ENCODE data around the gene RNF144A. TPM values are rescaled to one million over a fixed set of nuclear protein-coding genes. Genes with fewer than 3 reads are reported as not detected.
"Not testable (repeated sequence)": the region's sequence is repeated elsewhere in the genome, so short reads cannot be mapped to it uniquely, and the experiment has no call there.

Gene RNF144A
- total RNA-seq, 1 experiment from 2014 or later = 10.6 TPM

- no peak overlapping the region for H2AFZ ChIP-seq (ENCODE audit: low read length)
- H3K27me3 Mint-ChIP-seq (ENCODE audit: low read depth) = no peaks in the 10 kb centered on the region
Measured at GRCh38 chr2:6934758-6935651, 17.8 kb downstream of the RNF144A start.

GRCh38 chr2:6935652-6936020 lies 18.4 kb downstream of the RNF144A start:
- H2BK15ac ChIP-seq (ENCODE audit: low read depth, low read length); H4K8ac ChIP-seq (replicated peaks; ENCODE audit: insufficient read length, low read depth, low read length); H2BK120ac ChIP-seq (ENCODE audit: low read depth, low read length, poor library complexity, severe bottlenecking); H3T11ph ChIP-seq (ENCODE audit: low read length); H2BK20ac ChIP-seq (ENCODE audit: low read depth, low read length, poor library complexity, severe bottlenecking); H4K5ac ChIP-seq (ENCODE audit: insufficient read length, low read depth, low read length); H3K14ac ChIP-seq (ENCODE audit: insufficient read depth, low read length); H3K27me3 ChIP-seq (ENCODE audit: insufficient read depth, low read length); H3K56ac ChIP-seq (ENCODE audit: insufficient read length, low read depth, low read length); H3K36me3 Mint-ChIP-seq (ENCODE audit: insufficient read depth in 1 of 3, low read depth in 3 of 3); H3K4me1 ChIP-seq (ENCODE audit: insufficient read depth, low read length); H3K27ac Mint-ChIP-seq; H2AK5ac ChIP-seq (ENCODE audit: insufficient read length, low read length); H3K9ac ChIP-seq (ENCODE audit: extremely low read depth, insufficient read length, low read length); H3K9me3 Mint-ChIP-seq; H3K79me1 ChIP-seq (ENCODE audit: insufficient read depth, low read depth, low read length, poor library complexity, severe bottlenecking); H3K9me3 ChIP-seq (ENCODE audit: control insufficient read depth, low read depth, low read length); H2BK12ac ChIP-seq (ENCODE audit: insufficient read length, low read depth, low read length); H2BK5ac ChIP-seq (ENCODE audit: insufficient read length, low read length); H3K23ac ChIP-seq (ENCODE audit: insufficient read length, low read depth, low read length); H3K27me3 Mint-ChIP-seq (ENCODE audit: low read depth); H2AFZ ChIP-seq (ENCODE audit: low read length); H4K20me1 ChIP-seq (ENCODE audit: control insufficient read depth, insufficient read depth, insufficient read length); H3K4me3 Mint-ChIP-seq; H3K18ac ChIP-seq (ENCODE audit: insufficient read length, low read depth, low read length); H3K23me2 ChIP-seq (ENCODE audit: insufficient read length, low read depth, low read length, poor library complexity, severe bottlenecking); H3K4ac ChIP-seq (ENCODE audit: low read depth, low read length); H3K79me2 ChIP-seq (ENCODE audit: insufficient read depth, low read length); H4K91ac ChIP-seq (ENCODE audit: insufficient read length, low read depth, low read length); H3K27ac ChIP-seq (ENCODE audit: insufficient read length, low read depth, low read length); H3K4me2 ChIP-seq (ENCODE audit: insufficient read depth, insufficient read length, low read length): not testable (repeated sequence)
- DNase-seq = peak; percentile 5
- WGBS (ENCODE audit: extremely low coverage, insufficient read length, low lambda C conversion rate) = no CpG with 5 or more reads among the region's 4 CpGs
- H3K4me1 Mint-ChIP-seq = peaks cover 43 to 50% of the 10 kb centered on the region in 2 experiments

More at GRCh38 chr2:6934758-6935651, 17.8 kb downstream of the RNF144A start:
- Histone ChIP-seq H2AK5ac (ENCODE audit: insufficient read length, low read length) (no peak overlapping the region), H3K27me3 (ENCODE audit: insufficient read depth, low read length) (no peaks in the 10 kb centered on the region), H3K79me2 (ENCODE audit: insufficient read depth, low read length) (no peaks in the 10 kb centered on the region), H2BK20ac (ENCODE audit: low read depth, low read length, poor library complexity, severe bottlenecking) (no peak overlapping the region), H3K27ac (ENCODE audit: insufficient read length, low read depth, low read length) (no peak overlapping the region), H2BK15ac (ENCODE audit: low read depth, low read length) (no peak overlapping the region), H3K14ac (ENCODE audit: insufficient read depth, low read length) (no peak overlapping the region), H3K4me2 (ENCODE audit: insufficient read depth, insufficient read length, low read length) (no peak overlapping the region), H3K9me3 (ENCODE audit: control insufficient read depth, low read depth, low read length) (no peaks in the 10 kb centered on the region), H3K23me2 (ENCODE audit: insufficient read length, low read depth, low read length, poor library complexity, severe bottlenecking) (no peaks in the 10 kb centered on the region), H3K79me1 (ENCODE audit: insufficient read depth, low read depth, low read length, poor library complexity, severe bottlenecking) (peaks cover 7% of the 10 kb centered on the region), H2BK120ac (ENCODE audit: low read depth, low read length, poor library complexity, severe bottlenecking) (no peak overlapping the region), H3K4me1 (ENCODE audit: insufficient read depth, low read length) (no peaks in the 10 kb centered on the region), H3K9ac (ENCODE audit: extremely low read depth, insufficient read length, low read length) (no peak overlapping the region), H3K23ac (ENCODE audit: insufficient read length, low read depth, low read length) (no peak overlapping the region), H3K18ac (ENCODE audit: insufficient read length, low read depth, low read length) (no peak overlapping the region), H3K56ac (ENCODE audit: insufficient read length, low read depth, low read length) (no peak overlapping the region), H4K8ac (replicated peaks; ENCODE audit: insufficient read length, low read depth, low read length) (no peak overlapping the region), H3K4ac (ENCODE audit: low read depth, low read length) (no peak overlapping the region), H4K5ac (ENCODE audit: insufficient read length, low read depth, low read length) (no peak overlapping the region), H4K91ac (ENCODE audit: insufficient read length, low read depth, low read length) (no peak overlapping the region), H4K20me1 (ENCODE audit: control insufficient read depth, insufficient read depth, insufficient read length) (no peaks in the 10 kb centered on the region), H2BK5ac (ENCODE audit: insufficient read length, low read length) (no peak overlapping the region), H2BK12ac (ENCODE audit: insufficient read length, low read depth, low read length) (no peak overlapping the region), H3T11ph (ENCODE audit: low read length) (no peak overlapping the region)
- no peak for TF ChIP-seq CTCF (conservative IDR thresholded peaks at IDR 0.05)
- Mint-ChIP-seq H3K36me3 (ENCODE audit: insufficient read depth in 1 of 3, low read depth in 3 of 3) (no peaks in the 10 kb centered on the region; a peak in 2 of 7 replicates), H3K4me1 (peaks cover 38 to 45% of the 10 kb centered on the region in 2 experiments), H3K9me3 (peaks cover 0 to 5% of the 10 kb centered on the region in 2 experiments; a peak in 2 of 5 replicates), H3K4me3 (no peak overlapping the region), H3K27ac (peak overlapping the region in 1 of 3 experiments; percentile 45; a peak in 1 of 7 replicates)
- no CpG with 5 or more reads among the region's 11 CpGs for WGBS (ENCODE audit: extremely low coverage, insufficient read length, low lambda C conversion rate)
- DNase-seq = peak; percentile 10

All from H9 (cell line).